Stimulated activated CD4-positive, alpha-beta T cell treated with anti-CD3 and anti-CD28 coated beads, Interleukin-12 subunit alpha, Interleukin-12 subunit beta, amount 100 ng/mL, for 24 hours (primary cell): ENCODE data around the gene OR11L1.

ENCODE experiments used
- DNase-seq, 2 experiments: peaks; one replicate each; pipeline ENCODE4 v3.0.0-alpha.2; 2020; ENCODE audit warnings: low read depth in 2 of 2

OR11L1 gene, protein sequence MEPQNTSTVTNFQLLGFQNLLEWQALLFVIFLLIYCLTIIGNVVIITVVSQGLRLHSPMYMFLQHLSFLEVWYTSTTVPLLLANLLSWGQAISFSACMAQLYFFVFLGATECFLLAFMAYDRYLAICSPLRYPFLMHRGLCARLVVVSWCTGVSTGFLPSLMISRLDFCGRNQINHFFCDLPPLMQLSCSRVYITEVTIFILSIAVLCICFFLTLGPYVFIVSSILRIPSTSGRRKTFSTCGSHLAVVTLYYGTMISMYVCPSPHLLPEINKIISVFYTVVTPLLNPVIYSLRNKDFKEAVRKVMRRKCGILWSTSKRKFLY

DNA sequence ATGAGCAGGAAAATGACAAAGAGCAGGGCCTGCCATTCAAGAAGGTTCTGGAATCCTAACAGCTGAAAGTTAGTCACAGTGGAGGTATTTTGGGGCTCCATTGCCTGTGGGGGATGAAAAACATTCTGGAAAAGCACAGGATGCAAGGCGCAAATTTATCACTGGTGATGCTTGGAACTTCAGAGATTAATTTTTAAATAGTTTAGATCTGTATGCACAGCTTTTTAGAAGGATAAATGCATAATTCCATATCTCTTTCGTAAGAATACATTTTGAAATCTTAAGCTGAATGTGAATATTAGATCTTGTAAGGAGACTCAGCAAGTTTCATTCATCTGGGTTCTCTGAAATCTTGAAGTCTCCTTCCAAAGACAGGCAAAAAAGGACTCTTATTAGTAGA is at the start of gene OR11L1:
OR11L1 (minus strand) TSS at position 101 of the 400 bp plus-strand sequence; CDS start at position 101, 0 bp downstream.
- DNase-seq = no peak

DNA sequence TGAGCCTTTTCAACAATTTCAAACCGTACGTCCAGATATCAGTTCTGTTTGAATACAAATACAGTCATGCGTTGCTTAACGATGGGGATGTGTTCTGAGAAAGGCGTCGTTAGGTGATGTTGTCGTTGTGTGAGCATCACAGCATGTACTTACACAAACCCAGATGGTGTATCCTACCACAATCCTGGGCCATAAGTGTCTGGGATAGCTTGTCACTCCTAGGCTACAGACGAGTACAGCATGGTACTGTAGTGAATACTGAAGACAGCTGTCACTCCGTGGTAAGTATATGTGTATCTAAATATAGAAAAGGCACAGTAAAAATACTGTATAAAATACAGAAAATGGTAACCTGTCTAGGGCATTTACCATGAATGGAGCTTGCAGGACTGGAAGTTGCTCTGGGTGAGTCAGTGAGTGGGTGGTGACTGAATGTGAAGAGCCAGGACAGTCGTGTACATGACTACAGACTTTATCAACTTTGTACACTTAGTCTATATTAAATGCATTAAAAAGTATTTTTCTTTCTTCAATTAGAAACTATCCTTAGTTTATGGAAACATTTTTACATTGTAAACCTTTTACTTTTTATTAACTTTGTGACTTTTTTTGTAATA is 43.2 kb upstream of the OR11L1 start:
- DNase-seq = no peak

DNA sequence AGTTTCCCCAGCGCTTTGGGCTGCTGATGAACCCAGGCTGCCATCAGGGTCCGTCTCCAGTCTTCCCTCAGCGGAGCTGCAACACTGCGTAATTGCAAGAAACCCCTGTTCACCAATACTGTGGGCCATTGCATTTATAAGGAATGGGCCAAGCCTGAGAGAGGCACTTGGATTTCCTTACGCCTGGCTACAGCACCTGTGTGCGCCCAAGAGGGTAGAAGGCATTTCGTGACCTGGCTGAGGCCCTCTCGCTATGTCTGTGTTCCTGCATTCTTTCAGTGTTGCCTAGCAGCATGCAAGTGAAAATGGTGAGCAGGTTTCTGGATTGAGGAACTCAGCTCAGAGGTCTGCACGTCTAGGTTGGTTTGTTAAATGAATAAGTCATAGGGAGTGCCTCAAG is 41.6 kb upstream of the OR11L1 start:
- DNase-seq = no peak

DNA sequence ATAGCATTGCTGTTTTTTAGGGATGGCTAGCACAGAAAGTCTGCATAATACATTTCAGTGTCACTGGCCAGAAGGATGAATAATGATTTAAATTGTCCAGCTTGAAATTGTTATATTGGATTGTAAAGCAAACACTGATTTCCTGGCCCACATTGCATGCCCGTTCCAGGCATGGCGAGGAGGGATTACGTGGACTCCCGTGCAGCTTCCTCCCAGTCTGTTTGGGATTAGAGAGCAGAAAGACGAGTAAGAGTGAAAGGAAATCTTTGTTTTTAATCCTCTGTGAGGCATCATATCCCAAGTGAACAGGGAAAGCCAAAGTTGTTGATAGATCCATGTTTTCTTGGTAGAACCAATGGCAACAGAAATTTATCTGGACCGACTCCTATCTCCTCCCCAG is 23.7 kb upstream of the OR11L1 start:
- DNase-seq = no peak

DNA sequence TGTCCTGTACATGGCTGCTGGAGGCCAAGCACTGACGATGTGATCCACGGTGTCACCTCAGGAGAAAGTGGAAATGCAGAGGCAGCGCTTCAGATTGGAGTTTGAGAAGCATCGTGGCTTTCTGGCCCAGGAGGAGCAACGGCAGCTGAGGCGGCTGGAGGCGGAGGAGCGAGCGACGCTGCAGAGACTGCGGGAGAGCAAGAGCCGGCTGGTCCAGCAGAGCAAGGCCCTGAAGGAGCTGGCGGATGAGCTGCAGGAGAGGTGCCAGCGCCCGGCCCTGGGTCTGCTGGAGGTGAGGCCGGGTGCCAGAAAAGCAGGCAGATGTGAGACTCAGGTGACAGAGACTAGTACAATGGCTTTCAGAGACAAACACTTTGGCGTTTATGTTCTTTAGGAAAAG is 22.9 kb upstream of the OR11L1 start:
- no peak for DNase-seq

DNA sequence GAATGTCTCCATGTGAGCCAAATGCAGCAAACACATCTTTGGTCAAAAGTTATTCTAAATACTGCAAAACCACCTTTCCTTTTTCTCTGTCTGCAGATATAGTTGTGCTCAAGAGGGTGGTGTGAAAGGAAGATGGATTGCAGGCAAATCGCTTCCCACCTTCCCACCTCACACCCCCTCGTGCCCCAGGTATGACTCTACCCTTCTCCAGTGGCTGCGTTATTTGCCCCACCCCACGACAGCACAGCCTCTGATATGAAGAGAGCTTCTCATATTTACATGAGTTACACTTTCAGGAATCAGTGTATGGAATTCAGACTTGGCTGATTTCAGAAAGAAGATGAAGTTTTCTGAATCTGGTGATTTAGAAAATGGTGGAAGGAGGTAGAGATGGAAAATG is 21.1 kb upstream of the OR11L1 start:
- no peak for DNase-seq

DNA sequence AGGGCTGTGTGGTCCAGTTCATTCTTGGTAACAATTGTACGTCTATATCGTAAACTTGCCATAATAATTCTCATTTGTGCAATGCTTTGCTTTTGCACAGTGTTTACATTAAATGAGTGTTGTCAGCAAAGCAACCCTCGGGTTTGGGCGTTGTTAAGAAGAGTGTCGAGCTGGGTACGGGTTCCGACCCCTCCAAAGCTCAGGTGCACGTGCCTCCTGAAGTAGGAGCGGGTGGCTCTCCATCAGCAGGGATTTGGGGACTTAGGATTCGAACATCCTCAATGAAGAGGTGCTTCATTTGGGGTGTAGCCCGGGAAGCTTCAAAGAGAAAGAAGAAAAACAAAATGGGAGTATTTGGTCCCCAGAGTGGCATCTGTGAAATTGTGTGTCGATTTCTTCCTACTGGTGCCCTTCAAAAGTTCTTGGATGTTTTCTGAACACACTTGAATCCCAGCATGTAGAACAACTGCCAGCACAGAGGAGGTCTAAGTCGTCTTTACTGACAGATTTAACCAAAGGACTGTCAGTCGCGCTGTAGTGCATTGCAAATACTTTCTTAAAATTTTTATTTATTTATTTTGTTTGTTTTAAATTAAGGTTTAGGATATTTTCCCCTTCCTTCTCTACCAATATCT is 16.4 kb upstream of the OR11L1 start:
- no peak for DNase-seq

DNA sequence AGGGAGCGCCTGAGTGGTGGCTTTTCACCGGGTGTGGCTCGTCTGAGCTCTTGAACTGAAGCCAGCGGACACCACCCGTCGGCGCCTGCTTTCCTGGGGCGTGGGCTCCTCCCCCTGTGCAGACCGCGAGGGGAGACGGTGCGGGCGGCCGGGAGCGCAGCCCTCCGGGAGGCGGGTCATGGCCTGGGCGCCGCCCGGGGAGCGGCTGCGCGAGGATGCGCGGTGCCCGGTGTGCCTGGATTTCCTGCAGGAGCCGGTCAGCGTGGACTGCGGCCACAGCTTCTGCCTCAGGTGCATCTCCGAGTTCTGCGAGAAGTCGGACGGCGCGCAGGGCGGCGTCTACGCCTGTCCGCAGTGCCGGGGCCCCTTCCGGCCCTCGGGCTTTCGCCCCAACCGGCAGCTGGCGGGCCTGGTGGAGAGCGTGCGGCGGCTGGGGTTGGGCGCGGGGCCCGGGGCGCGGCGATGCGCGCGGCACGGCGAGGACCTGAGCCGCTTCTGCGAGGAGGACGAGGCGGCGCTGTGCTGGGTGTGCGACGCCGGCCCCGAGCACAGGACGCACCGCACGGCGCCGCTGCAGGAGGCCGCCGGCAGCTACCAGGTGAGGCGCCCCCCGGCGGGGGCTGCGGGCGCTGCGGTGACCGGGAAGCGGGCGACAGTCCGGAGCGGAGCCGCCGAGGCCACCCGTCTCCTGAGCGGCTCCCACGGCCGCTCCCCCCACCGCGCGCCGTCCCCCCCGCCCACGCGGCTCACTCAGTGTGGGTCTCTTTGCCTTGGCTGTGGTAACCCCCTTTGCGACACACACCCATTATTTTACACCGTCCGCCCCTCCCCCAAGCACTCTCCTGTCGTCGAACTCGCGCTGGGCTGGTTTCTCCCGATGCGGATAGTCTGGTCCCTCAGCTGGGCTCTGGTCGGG is 15.6 kb upstream of the OR11L1 start, which contains the start of gene TRIM58:
TRIM58 (plus strand) TSS at position 119 of the 916 bp plus-strand sequence; CDS start at position 179, 60 bp downstream.
- peak in 1 of 2 experiments; percentile 17 for DNase-seq

DNA sequence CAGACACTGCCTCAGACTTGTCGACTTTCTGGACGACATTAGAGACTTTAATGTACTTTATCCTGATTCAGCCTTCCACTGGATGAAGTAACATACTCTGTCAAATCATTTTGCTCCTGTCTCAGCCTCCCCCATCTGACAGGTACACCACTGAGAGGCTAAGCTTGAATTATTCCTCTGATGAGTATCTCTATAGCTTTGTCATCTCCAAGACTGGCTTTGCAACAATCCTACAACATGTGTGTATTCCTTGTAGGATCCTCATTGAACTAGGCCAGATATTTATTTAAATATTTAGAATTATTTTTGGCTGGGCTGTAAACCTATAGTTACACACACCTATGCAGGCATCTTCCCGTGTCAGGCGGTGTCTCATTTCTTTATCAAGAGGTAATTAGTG is 14.2 kb upstream of the OR11L1 start:
- DNase-seq = no peak

DNA sequence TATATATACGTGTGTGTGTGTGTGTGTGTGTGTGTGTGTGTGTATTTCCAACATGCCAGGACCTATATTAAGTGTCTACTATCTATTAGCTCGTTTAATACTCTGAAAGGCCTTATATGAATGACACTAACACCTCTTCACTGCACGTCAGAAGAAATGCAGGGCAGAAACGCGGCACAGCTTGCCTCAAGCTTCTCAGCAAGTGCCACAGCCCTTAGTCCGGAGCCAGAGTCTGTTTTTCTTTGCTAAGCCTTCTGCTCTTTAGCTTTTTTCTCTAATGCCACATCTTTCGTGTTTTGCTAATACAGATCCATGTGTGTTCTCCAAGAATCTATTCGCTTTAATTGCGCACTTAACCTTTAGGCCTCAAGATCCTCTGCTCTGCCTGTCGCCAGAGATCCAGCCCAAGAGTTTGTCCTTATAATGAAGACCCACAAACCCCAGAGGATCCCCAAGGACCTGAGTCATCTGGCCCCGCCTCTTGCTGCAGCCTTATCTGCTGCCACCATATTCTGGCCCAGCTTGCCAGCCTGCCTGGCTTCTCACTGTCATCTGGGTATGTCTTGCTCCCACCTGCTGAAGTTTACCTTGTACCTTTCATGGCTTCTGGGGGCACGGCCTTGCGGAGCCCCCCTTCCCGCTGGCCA is 13.3 kb upstream of the OR11L1 start:
- DNase-seq = no peak

DNA sequence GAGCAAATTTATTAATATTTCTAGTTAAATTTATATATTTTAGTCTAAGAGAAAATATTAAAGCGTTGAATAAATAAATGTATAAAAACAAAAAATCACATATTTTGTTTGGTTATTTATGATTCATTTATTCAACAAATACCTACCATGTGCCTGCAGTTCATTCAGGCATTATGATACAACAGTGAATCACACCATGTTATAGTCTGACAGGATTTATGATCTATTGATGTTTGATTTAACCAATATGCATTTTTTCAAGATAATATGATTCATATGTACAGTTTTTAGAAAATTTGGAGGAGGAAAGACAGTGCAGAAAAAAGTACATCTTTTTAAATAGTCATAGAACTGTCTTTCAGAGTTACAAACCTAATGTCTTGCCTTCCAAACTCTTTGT is 7.9 kb upstream of the OR11L1 start:
- no peak for DNase-seq

DNA sequence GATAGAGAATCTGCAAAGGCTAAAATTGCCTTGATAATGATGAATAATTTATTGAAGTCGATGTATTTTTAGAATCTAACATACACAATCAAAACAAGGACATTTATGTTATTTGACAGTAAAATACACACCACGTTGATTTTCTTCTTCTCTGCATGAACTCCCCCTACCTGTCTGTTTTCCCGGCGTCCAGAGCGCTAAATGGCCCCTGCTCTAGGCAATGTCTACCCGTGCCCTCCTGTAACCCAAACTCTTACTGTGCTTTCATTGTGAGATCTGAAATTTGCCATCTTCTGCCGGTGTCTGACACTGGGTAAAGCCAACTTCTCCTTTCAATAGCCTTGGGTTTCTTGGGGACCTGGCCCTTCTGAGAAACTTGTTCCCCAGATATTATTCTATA is 6.7 kb upstream of the OR11L1 start:
- no peak for DNase-seq

DNA sequence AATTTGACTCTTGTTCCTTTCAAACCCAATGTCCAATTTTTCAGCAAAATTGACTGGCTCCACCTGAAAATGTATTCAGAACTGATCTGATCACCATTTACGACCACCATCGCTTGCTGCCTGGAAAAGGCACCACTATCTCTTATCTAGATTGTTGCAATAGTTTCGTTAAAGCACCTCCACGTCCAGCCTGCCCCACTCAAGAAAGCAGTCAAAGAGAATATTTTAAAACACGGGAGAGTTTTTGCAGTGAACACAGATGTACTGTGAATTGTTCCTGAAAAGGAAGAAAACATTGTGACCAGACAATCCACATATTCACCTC is 4.0 kb upstream of the OR11L1 start:
- no peak for DNase-seq

DNA sequence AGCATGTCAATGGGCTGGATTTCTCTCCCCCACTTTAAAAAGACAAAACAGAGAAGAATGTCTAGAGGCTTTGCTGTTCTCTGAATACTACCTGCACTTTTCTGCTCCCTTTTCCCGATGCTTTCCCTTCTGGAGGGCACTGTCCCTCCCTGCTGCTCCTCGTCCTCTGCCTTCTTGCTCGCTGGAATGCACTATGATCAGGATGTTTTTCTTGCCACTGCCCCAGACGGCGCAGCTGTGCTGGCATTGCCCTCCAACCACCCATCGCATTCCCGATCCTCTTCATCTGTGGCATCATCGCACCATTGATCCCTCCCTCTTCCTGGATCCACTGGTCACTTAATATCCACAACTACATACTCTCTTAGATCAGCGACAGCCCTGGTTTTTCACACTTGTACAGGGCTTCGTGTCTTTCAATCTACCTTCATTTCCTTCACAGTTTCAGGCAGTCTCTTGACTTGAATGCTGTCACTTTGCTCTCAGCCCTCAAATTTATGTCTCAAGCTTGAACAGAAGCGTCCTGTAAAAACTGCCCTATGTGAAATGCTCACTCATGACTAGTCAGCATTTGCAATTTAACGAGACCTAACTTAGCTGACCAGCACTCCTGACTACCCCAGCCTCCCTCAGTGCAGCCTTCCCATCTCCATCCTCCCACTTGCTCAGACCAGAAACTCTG is 3.5 kb upstream of the OR11L1 start:
- DNase-seq = no peak

DNA sequence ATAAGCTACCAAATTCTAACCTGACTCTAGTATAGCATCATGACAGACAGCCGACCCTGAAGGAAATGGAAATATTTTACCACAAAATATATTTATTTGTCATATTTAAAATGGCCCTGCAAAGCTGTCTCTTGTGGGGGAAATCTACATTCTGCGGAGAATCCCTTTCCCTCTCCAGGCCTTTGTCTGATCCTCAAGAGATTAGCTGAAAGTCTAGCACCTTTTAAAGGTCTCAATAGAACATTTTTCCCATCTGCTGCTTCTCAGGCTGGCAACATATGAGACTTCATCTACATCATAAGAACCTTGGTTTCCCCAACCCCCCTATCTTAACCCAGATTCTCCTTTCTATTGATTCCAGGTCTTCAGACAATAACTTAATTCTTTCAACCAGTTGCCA is 1.7 kb upstream of the OR11L1 start:
- no peak for DNase-seq

DNA sequence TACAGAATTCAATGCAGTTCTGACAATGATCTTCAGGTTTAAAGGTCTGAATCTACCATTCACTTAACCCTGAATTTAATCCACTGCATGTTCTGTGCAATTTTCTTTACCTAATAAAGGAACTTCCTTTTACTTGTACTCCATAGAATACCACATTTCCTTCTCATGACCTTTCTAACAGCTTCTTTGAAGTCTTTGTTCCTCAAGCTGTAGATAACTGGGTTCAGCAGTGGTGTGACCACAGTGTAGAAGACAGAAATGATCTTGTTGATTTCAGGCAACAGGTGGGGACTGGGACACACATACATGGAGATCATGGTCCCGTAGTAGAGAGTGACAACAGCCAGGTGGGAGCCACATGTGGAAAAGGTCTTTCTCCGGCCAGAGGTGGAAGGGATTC is 878 bp downstream of the OR11L1 start:
- no peak for DNase-seq

DNA sequence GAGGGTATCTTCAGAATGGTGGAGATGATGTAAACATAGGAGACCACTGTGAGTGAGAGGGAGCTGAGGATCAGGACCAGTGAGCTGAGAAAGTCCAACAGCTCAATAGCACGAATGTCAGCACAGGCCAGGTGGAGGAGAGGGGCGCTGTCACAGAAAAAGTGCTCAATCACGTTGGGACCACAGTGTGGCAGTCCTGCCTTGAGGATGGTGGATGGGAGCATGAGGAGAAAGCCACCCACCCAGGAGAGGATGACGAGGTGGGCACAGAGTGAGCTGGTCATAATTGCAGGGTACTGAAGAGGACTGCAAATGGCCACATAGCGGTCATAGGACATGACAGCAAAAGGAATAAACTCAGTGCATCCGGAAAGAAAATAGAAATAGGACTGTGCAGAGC is 8.1 kb downstream of the OR11L1 start:
- DNase-seq = no peak

DNA sequence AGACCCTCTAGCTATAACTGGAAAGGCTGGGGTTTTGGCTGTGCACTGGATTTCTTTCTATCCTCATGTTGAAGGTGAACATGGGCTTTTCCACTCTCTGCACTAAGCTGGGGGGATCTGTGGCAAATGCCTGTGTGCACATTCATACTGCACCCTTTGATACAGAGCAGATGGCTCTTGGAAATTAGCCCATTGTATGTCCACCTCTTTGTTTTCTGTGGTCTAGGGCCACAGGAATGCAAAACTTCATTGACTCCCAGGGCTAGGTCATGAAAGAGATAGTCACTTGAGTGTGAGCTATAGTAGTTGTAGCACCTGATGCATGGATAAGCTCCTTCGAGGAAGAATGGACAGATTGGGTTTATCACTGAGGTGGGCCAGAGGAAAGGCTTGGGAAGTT is 12.0 kb downstream of the OR11L1 start:
- DNase-seq = no peak

DNA sequence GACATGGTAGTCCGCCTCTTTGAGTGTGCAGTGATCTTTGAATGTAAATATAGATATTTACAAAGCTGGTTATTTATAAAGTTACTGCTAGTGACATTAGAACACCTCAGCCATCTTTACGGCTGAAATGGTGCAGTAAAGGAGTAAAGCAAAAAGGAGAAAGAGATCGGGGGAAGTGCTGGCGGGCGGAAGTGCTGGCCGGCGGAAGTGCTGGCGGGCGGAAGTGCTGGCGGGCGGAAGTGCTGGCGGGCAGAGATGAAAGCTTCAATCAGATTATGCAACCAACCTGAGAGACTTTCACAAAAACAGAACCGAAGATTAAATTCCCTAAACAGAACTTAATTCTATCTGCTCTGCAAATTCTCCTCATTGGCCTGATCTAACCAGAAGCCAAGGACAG is 16.3 kb downstream of the OR11L1 start:
- DNase-seq = no peak

DNA sequence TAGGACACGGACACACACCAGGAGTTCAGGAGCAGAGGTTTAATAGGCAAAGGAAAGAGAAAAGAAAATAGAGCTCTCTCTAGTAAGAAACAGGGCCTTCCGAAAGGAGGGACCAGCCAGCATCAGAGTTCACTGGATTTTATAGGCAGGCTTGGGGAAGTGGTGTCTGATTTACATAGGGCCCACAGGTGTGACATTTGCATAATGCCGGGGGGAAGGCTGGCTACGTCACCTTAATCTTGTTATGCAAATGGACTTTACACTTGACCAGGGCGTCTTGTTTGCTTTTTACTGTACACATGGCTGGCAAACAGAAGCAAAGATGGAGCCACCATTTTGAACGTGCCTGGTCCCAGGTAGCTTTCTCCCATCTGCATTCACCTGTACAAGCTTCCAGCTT is 17.7 kb downstream of the OR11L1 start, which contains the start of gene OR14A16:
OR14A16 (minus strand) TSS at position 97 of the 400 bp plus-strand sequence. CDS start 8,390 bp downstream, outside the sequence.
- DNase-seq = no peak

DNA sequence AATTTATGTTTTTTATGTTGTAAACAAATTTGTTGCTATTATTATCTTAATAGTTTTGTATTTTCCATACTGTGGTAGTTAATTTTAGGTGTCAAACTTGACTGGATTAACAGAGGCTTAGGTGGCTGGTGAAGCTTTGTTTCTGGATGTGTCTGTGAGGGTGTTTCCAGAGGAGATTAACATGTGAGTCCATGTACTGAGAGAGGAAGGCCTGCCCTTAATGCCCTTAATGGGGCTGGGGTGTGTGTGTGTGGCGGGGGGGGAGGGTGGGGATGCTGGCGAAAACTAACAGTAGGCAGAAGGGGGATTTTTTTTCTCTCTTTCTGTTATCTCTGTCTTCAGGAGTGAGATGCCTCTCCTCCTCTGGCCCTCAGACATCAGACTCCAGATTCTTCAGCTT is 19.6 kb downstream of the OR11L1 start:
- DNase-seq = no peak
